Measurements from ENCODE around the gene CEACAM19. TPM values are rescaled to one million over a fixed set of nuclear protein-coding genes. Genes with fewer than 3 reads are reported as not detected.

CEACAM19 gene
- total and polyA plus RNA-seq, 9 of the 15 experiments (the other 6 are each of a cell fraction or from before 2014, with no cell fraction given) = 0.15 to 0.30 (median 0.23) TPM; not detected in 5

DNA sequence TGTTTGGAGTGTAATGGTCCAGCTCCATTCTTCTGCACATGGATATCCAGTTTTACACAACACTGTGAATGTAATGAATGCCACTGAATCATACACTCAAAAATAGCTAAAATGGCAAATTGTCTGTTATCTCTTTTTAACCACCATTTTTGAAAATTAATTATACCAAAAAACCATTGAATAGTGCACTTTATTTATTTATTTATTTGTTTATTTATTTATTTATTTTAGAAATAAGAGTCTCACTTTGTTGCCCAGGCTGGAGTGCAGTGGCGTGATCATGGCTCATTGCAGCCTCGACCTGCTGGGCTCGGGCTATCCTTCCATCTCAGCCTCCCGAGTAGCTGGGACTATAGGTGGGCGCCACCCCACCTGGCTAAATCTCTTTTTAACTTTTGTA lies 7.3 kb upstream of the CEACAM19 start:
- in situ Hi-C loops (cut with MboI) (no loop called here), intact Hi-C loops (cut with micrococcal nuclease) (no loop called here)
- CTCF ChIA-PET (ENCODE audit: low intra/inter-chr PET ratio) = no interaction called here
- Histone ChIP-seq H3K9me3 (replicated peaks; ENCODE audit: control insufficient read depth, insufficient read depth, low read depth, low read length) (no peaks in the 10 kb centered on the region), H4K20me1 (replicated peaks; ENCODE audit: control insufficient read depth, insufficient read depth, low read length) (no peaks in the 10 kb centered on the region), H3K27me3 (ENCODE audit: control insufficient read depth in 2 of 2, insufficient read depth in 2 of 2, low read length in 2 of 2) (no peaks in the 10 kb centered on the region), H2AFZ (ENCODE audit: low read depth, low read length) (no peak overlapping the region), H3K4me3 (no peak overlapping the region), H3K4me1 (replicated peaks in 1 of 2; ENCODE audit: control insufficient read depth in 2 of 2, insufficient read depth in 2 of 2, low read length in 2 of 2) (peaks cover 0 to 5% of the 10 kb centered on the region in 2 experiments; a peak in 4 of 5 replicates), H3K27ac (ENCODE audit: extremely low read depth, low read depth, low read length) (no peak overlapping the region), H3K79me2 (ENCODE audit: control insufficient read depth, insufficient read depth, low read length) (no peaks in the 10 kb centered on the region), H3K9me1 (ENCODE audit: control insufficient read depth, insufficient read depth, low read length) (no peaks in the 10 kb centered on the region), H3K4me2 (ENCODE audit: insufficient read depth, low read length) (no peak overlapping the region), H3K36me3 (ENCODE audit: control insufficient read depth, insufficient read depth, low read length) (peaks cover 12% of the 10 kb centered on the region; the same call in 2 of the 3 replicates), H3K9ac (ENCODE audit: insufficient read depth in 1 of 2, low read depth in 2 of 2, low read length in 2 of 2) (no peak overlapping the region)
- FAIRE-seq = no peak
- ATAC-seq = no peak
- BruUV-seq (replicated peaks) = no TSS peak
- DNase-seq (ENCODE audit: extremely low read depth in 1 of 4, low spot score in 3 of 4) = no peak
- 71% methylated on average over 5 of the region's 5 CpGs for WGBS (ENCODE audit: insufficient coverage, low coverage, missing lambda C conversion rate)
- POLR2A ChIA-PET = interaction anchor here (0.9 kb wide), 1 partner anchor 75 kb away, joined by 3 read pairs; no protein-coding TSS in a partner anchor
- TF ChIP-seq MGA (IDR thresholded peaks at IDR 0.05) (no peak), JUND (IDR thresholded peaks at IDR 0.05; ENCODE audit: borderline replicate concordance, low read depth, low read length) (no peak), JUND (tag; IDR thresholded peaks at IDR 0.05; ENCODE audit: borderline replicate concordance, low read depth, low read length) (no peak), CCAR2 (IDR thresholded peaks at IDR 0.05; ENCODE audit: low read depth, low read length) (no peak), GATA2 (CRISPR knock-in tag; IDR thresholded peaks at IDR 0.05) (no peak), ZNF121 (CRISPR knock-in tag; conservative IDR thresholded peaks at IDR 0.05) (no peak), SP1 (CRISPR knock-in tag; IDR thresholded peaks at IDR 0.05) (no peak), MTA3 (IDR thresholded peaks at IDR 0.05; ENCODE audit: borderline replicate concordance) (no peak), ATF1 (CRISPR knock-in tag; IDR thresholded peaks at IDR 0.05) (no peak), ATF1 (tag; IDR thresholded peaks at IDR 0.05) (no peak), HSF4 (CRISPR knock-in tag; IDR thresholded peaks at IDR 0.05; ENCODE audit: borderline replicate concordance) (no peak)
- TF ChIP-seq, protein P1, sequence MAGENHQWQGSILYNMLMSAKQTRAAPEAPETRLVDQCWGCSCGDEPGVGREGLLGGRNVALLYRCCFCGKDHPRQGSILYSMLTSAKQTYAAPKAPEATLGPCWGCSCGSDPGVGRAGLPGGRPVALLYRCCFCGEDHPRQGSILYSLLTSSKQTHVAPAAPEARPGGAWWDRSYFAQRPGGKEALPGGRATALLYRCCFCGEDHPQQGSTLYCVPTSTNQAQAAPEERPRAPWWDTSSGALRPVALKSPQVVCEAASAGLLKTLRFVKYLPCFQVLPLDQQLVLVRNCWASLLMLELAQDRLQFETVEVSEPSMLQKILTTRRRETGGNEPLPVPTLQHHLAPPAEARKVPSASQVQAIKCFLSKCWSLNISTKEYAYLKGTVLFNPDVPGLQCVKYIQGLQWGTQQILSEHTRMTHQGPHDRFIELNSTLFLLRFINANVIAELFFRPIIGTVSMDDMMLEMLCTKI (IDR thresholded peaks at IDR 0.05; ENCODE audit: partially characterized antibody) = no peak
